ENCODE results near the gene FBXL17.

FBXL17 gene

DNA sequence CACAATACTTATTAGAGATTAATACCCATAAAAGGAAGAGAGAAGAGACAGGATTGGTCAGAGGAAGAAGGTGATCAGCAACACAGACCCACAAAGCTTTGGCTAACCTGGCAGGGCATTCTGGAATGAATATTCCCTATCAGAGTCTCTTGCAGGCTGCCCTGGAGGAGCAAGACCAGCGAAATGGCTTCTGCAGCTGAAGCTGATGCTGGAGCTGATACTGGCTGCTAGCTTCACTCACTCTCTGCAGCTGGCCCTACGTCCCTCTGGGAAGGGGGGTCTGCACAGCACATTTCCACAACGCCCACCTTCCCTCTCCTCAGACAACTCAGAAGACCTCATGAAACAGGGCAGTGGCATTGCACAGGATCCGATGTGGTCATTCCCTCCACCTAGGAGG lies 541.3 kb downstream of the FBXL17 start:
- no peak for DNase-seq

GRCh38 chr5:107840161-107840560 lies 541.7 kb downstream of the FBXL17 start:
- no peak for DNase-seq

GRCh38 chr5:107835096-107835495 lies 546.8 kb downstream of the FBXL17 start:
- no peak for DNase-seq

DNA sequence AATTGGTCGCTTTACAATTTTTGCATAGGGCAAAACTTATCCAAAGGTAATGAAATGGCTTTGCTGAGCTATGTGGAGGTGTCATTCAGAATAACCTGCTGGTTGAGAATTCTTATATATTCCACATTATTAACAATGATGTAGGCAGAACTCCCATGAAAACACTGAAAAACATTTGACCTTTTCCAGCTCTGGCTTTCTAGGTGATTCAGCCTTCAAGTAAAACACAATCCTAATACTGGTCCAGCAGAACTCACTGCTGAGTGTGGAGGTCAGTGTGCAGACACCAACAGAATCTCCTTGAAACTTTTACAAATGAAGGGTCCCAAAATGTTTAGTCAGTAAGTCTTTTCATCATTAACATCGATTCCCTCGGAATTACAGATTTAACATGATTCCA lies 549.2 kb downstream of the FBXL17 start:
- no peak for DNase-seq

DNA sequence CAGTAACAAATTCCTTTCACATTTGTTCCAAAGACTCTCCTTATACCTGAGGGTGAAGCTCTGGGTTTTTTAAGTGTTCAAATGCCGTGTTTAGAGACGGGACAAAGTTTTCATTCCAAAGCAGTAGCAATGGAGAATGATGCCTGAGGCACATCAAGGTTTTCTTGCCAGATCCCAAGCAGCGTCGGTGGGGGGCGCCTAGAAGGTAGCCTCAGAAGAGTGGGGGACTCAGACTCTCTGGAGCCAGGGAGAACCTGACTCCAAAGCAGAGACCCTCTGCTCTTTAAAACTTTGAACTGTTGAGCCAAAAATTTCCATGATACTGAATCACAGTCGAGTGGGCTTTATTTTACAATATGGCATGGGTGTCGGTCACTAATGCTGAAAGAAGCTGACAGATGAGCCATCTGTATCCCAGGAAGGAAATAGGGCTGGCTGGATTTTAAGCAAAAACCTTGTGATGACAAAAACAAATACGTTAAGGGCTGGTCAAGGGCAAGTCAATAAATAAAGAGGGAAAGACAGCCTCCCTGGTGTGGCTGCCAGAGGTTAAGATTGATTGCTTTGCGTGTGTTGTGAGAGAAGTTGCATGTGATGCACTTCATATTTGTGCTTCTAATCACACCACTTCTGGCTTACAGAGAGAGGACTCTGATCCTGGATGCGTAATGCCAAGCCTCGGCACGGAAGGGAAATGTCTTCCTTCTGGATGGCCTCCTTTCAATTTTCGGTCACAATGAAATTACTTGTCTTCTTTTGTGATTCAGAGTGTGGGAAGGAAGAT lies 550.1 kb downstream of the FBXL17 start:
- DNase-seq: no peak

- no peak for DNase-seq
Observed at GRCh38 chr5:107830750-107831149, 551.1 kb downstream of the FBXL17 start.

DNA sequence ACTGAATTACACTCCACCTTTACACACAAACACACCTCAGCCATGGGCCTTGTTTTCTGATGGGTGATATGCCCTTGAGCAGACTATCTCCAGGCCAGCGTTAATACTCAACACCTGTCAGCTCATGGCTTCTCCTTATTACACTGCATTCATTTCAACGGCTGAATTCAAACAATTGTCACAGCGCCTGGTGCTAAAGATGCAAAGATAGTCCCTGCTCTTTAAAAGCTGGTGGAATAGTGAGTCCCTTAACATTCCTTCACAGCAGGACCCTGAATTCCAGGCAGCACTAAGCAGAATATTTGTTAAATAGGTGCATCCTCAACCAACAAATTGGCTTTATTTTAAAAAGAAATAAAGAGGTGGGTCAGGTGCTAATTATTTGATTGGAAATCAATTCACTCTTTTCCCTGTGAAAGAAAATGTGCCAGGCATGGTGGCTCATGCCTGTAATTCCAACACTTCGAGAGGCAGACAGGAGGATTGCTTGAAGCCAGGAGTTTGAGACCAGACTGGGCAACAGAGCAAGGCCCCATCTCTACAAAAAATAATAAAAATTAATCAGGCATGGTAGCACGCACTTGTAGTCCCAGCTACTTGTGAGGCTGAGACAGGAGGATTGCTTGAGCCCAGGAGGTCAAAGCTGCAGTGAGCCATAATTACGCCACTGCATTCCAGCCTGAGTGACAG lies 555.4 kb downstream of the FBXL17 start:
- no peak for DNase-seq

DNA sequence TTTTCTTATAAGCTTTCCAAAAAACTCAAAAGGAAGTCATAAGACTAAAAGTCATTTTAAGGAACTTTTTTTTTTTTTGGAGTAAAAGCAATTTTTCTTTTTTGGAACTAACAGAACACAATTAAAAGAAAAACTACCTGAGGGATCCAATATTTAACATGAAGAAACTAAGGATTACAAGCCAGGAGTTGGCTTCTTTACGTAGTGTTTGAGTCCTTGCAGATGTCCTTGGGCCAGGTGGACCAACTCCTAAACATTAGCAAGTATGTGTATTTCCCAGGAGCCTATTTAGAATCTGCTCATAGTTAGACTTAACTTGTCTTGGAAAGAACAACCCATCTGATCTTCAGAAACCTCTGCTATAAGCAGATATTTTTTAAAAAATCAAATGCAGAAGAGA lies 557.1 kb downstream of the FBXL17 start:
- DNase-seq: no peak

- DNase-seq: no peak
Observed at GRCh38 chr5:107821288-107821687, 560.6 kb downstream of the FBXL17 start.

- DNase-seq: no peak
Observed at GRCh38 chr5:107820429-107820828, 561.5 kb downstream of the FBXL17 start.

- no peak for DNase-seq
Observed at GRCh38 chr5:107817951-107818350, 563.9 kb downstream of the FBXL17 start.

GRCh38 chr5:107817436-107817835 lies 564.5 kb downstream of the FBXL17 start:
- no peak for DNase-seq

DNA sequence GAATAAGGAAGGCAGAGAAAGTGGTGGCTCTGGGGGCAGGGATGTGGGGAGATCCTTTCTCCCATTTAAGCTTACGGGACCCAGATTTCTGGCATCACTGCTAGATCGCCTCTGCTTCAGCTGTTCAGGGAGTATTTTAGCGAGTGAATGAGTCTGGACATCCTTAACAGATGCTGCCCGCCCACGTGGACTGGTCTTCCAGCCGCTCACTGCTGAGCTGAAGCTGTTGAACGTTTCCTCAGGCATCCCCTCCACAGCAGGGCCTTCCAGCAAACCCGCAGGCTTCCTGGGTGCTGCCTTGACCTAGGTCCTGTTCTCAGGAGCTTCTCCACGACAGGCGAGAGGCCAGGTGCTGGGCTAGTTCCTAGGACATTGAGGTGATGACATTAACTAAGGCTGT lies 566.8 kb downstream of the FBXL17 start:
- no peak for DNase-seq

DNA sequence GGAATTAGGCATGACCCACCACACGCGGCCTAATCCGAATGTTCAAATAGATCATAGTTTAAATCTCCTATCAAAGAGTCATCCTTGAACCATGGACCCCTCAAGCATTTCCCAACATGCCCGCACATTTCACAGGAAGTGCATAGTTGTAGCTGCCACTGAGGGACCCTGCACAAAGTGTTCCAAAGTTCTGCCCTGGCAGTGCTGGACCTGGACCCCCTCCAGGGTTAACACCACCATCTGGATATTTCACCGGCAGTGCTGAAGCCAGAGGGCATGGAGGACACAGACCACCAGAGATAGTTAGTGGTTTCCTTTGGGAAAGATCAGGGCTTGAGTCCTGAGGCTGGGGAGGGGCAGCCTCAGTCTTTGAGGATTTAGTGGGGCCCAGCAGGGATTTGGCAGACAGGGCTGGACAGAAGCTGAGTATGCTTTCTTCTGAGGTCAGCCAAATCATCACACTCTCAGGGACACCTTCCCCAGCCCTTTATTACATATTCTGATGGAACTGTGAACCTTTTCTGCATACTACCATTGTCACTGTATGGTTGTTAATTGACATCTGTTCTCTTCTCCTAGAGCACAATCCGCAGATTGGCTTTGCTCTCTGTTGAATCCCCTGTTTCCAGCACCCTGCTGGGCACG lies 567.6 kb downstream of the FBXL17 start:
- DNase-seq: no peak

DNA sequence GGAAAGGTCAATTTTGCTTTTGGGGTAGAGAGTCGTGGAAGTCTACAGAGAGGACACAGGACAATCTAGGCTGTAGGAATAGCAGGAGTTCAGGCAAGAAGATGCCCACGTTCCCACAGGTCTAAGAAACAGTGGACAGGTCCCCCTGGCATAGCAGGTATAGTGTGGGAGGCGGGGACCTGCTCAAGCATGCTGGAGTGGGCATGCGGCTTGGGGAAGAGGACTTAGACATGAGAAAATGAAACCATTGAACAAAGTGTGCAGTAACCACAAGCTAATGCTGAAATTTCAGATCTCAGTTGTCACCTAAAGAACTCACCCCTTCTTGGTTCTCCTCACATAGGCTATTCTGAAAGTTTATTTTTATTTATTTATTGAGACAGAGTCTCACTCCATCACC lies 568.3 kb downstream of the FBXL17 start:
- no peak for DNase-seq

- no peak for DNase-seq
Observed at GRCh38 chr5:107812570-107813141, 569.2 kb downstream of the FBXL17 start.

DNA sequence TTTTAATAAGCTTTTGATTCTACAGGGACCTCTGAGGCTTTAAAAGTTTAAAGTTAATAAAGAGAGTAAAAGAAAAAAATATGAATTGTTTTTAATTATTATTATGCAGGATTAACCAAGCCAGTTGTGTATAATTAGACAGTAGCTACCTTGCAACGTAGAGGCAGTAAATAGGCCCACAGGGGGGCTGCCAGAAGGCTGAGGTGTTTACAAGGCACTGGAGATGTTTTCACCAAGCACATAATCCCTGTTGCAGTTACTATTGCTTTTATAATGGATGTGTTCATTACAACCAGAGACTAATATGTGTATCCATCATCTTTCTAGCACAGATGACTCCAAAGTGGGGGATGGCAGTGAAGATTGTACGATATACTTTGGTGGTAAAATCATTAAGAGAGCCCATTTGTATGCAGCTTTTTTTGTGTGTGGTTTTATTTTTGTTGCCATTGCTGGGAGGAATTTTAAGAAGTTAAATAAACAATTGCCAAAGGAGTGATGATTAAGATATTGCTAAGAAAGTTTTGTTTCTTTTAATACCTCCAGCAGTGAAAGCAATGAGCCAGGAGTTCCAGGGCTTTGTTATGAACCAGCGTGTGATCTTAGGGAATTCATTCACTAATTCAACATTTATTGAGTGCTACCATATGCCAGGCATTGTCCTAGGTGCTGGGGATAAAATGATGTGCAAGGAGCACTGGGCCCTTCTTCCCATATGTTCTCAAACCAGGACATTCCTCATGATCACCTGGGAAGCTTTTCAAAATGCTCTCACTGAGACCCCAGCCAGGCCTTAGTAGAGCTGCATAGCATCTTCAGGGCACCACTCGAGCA lies 572.5 kb downstream of the FBXL17 start:
- no peak for DNase-seq

Measured in hematopoietic multipotent progenitor cell treated with erythropoietin and hydrocortisone succinate and interleukin-3 and kit ligand, for 8 days (in vitro differentiated cells).